Neural cell (in vitro differentiated cells): ENCODE measurements around the gene KCNK17.

Source experiments
- CTCF ChIP-seq: fragments of 450-650 bp; IDR thresholded peaks from 2 replicates; pipeline ENCODE4 v1.5.1; 2014; ENCODE audit warnings: antibody characterized with exemption, mild to moderate bottlenecking, moderate library complexity; ENCODE audit not compliant: poor library complexity, severe bottlenecking
- EP300 ChIP-seq: fragments of 450-650 bp; conservative IDR thresholded peaks from 2 replicates; pipeline ENCODE4 v1.6.1; 2014; ENCODE audit warnings: antibody characterized with exemption, mild to moderate bottlenecking, moderate library complexity; ENCODE audit not compliant: poor library complexity, severe bottlenecking
- EZH2 ChIP-seq: fragments of 200-600, 300-800 bp; shearing (Covaris generic), sonication (generic); IDR thresholded peaks from 2 replicates; pipeline ENCODE4 v1.6.1; 2014; ENCODE audit warnings: antibody characterized with exemption, low read length, borderline replicate concordance, mild to moderate bottlenecking; ENCODE audit not compliant: insufficient read depth, poor library complexity, severe bottlenecking
- MXI1 ChIP-seq: fragments of 450-650 bp; conservative IDR thresholded peaks from 2 replicates; pipeline ENCODE4 v1.6.1; 2014; ENCODE audit warnings: antibody characterized with exemption, mild to moderate bottlenecking; ENCODE audit not compliant: poor library complexity, severe bottlenecking
- POLR2AphosphoS5 ChIP-seq: IDR thresholded peaks from 2 replicates; pipeline ENCODE4 v1.6.1; 2012
- SMC3 ChIP-seq: fragments of 450-650 bp; conservative IDR thresholded peaks from 2 replicates; pipeline ENCODE4 v1.6.1; 2014; ENCODE audit warnings: antibody characterized with exemption, mild to moderate bottlenecking, moderate library complexity; ENCODE audit not compliant: poor library complexity
- TAF1 ChIP-seq: IDR thresholded peaks from 2 replicates; pipeline ENCODE4 v1.6.1; 2012; ENCODE audit warnings: low read depth
- TF ChIP-seq, protein P1 (sequence below): IDR thresholded peaks from 2 replicates; pipeline ENCODE4 v1.6.1; 2012; ENCODE audit warnings: borderline replicate concordance

DNA sequence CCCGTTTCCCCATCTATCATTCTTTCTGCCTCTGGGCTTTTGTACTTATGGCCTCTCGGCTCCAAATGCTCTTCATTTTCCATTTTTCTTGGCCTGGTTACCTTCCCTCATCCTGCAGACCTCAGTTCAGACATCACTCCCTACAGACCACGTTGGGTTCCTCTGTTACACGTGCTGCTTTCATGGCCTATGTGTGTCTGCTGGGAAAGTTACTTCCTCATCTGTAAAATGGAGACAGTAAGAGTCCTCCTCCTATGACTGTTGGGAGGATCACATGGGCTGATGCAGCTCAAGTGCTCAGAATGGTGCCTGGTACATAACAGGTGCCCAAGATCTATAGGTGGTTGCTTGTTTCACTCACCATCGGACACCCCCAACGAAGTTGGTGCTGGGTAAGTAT is 13.5 kb downstream of the KCNK17 start:
- TF ChIP-seq POLR2AphosphoS5 (no peak), CTCF (no peak), SMC3 (no peak), EZH2 (no peak), MXI1 (no peak), EP300 (no peak), TAF1 (no peak)
- TF ChIP-seq, protein P1, sequence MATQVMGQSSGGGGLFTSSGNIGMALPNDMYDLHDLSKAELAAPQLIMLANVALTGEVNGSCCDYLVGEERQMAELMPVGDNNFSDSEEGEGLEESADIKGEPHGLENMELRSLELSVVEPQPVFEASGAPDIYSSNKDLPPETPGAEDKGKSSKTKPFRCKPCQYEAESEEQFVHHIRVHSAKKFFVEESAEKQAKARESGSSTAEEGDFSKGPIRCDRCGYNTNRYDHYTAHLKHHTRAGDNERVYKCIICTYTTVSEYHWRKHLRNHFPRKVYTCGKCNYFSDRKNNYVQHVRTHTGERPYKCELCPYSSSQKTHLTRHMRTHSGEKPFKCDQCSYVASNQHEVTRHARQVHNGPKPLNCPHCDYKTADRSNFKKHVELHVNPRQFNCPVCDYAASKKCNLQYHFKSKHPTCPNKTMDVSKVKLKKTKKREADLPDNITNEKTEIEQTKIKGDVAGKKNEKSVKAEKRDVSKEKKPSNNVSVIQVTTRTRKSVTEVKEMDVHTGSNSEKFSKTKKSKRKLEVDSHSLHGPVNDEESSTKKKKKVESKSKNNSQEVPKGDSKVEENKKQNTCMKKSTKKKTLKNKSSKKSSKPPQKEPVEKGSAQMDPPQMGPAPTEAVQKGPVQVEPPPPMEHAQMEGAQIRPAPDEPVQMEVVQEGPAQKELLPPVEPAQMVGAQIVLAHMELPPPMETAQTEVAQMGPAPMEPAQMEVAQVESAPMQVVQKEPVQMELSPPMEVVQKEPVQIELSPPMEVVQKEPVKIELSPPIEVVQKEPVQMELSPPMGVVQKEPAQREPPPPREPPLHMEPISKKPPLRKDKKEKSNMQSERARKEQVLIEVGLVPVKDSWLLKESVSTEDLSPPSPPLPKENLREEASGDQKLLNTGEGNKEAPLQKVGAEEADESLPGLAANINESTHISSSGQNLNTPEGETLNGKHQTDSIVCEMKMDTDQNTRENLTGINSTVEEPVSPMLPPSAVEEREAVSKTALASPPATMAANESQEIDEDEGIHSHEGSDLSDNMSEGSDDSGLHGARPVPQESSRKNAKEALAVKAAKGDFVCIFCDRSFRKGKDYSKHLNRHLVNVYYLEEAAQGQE, result no peak
